Breast epithelium (tissue), 4 donors: ENCODE results near the gene TRAF3IP1. TPM values are rescaled to one million over a fixed set of nuclear protein-coding genes. Genes with fewer than 3 reads are reported as not detected.

Source experiments
- DNase-seq, 2 donors: peaks; one replicate each; pipeline ENCODE4 v3.0.0-alpha.2; 2019; ENCODE audit warnings: low spot score in 2 of 2
- H3K27ac ChIP-seq, 2 donors: fragments of 200-600 bp; sonication (generic) in 1 of 2; one replicate each; pipeline ENCODE4 v1.5.1; 2016 to 2019; ENCODE audit warnings: mild to moderate bottlenecking in 1 of 2
- H3K27me3 ChIP-seq, 2 donors: fragments of 200-600 bp; sonication (generic) in 1 of 2; one replicate each; pipeline versions ENCODE4 v1.5.1 to v1.6.0; 2017 to 2019; ENCODE audit warnings: control low read depth in 1 of 2, mild to moderate bottlenecking in 1 of 2
- H3K36me3 ChIP-seq: fragments of 200-600 bp; one replicate; pipeline ENCODE4 v1.5.1; 2019
- H3K4me1 ChIP-seq, 2 donors: fragments of 200-600 bp; sonication (generic); one replicate each; pipeline ENCODE4 v1.5.1; 2016 to 2019; ENCODE audit warnings: control low read depth in 1 of 2
- H3K4me3 ChIP-seq, 3 donors: fragments of 200-600 bp; sonication (generic); 1 replicate in 2 of 3; 2 replicates in 1 of 3; pipeline ENCODE4 v1.5.1; 2016 to 2019; ENCODE audit warnings: mild to moderate bottlenecking in 3 of 3, moderate library complexity in 2 of 3
- H3K9me3 ChIP-seq, 2 donors: fragments of 200-600 bp; sonication (generic) in 1 of 2; one replicate each; pipeline ENCODE4 v1.5.1; 2016 to 2019; ENCODE audit warnings: control low read depth in 1 of 2
- POLR2A ChIP-seq: fragments of 450-650 bp; IDR thresholded peaks from one replicate; pipeline ENCODE4 v1.6.1; 2016; ENCODE audit warnings: antibody characterized with exemption, mild to moderate bottlenecking, moderate library complexity
- POLR2AphosphoS5 ChIP-seq, 3 donors: sonication (generic); formaldehyde crosslinking; IDR thresholded peaks; one replicate each; pipeline ENCODE4 v1.6.1; 2017; ENCODE audit warnings: antibody characterized with exemption in 3 of 3
- intact Hi-C: fragments of 100-400 bp; cut with DNase I; formaldehyde crosslinking; loops from one replicate; pipeline ENCODE4 v1.15.1; 2023; ENCODE audit warnings: low total_unique reads
- total RNA-seq, 3 donors: library from RNA; depleted of rRNA; stranded (reverse); fragments of >200 nt; gene quantifications; one replicate each; pipeline ENCODE4 v1.1.0, GENCODE V29; 2016
- TF ChIP-seq, protein P1 (sequence below), 3 donors: fragments of 450-650 bp; IDR thresholded peaks; one replicate each; pipeline ENCODE4 v1.5.1; 2016 to 2017; ENCODE audit warnings: antibody characterized with exemption in 3 of 3, mild to moderate bottlenecking in 3 of 3, moderate library complexity in 3 of 3

The TRAF3IP1 gene
- total RNA-seq, 3 donors from 2014 or later, result 12.1 to 20.6 (median 15.7) TPM

DNA sequence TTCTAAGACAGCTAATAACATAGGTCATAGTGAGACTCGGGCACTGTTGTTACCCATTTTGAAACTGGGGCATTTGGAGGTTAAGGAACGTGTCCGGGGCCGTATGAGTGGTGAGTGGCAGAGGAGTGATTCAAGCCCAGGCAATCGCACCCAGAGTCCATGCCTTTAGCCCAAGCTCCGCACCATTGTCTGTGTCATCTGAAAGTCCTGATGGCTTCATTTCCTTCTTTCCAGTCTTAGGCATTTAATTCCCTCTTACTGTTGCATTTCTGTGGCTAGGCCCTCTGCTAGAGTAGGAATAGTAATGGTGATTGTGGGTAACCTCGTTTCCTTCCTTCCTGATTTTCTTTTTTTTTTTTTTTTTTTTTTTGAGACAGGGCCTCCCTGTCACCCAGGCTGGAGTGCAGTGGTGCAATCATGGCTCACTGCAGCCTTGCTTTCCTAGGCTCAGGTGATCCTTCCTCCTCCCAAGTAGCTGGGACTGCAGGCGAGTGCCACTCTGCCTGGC lies 56.6 kb downstream of the TRAF3IP1 start:
- H3K4me1 ChIP-seq, result no peaks in the 10 kb centered on the region
- TF ChIP-seq POLR2A, result no peak
- TF ChIP-seq, protein P1, sequence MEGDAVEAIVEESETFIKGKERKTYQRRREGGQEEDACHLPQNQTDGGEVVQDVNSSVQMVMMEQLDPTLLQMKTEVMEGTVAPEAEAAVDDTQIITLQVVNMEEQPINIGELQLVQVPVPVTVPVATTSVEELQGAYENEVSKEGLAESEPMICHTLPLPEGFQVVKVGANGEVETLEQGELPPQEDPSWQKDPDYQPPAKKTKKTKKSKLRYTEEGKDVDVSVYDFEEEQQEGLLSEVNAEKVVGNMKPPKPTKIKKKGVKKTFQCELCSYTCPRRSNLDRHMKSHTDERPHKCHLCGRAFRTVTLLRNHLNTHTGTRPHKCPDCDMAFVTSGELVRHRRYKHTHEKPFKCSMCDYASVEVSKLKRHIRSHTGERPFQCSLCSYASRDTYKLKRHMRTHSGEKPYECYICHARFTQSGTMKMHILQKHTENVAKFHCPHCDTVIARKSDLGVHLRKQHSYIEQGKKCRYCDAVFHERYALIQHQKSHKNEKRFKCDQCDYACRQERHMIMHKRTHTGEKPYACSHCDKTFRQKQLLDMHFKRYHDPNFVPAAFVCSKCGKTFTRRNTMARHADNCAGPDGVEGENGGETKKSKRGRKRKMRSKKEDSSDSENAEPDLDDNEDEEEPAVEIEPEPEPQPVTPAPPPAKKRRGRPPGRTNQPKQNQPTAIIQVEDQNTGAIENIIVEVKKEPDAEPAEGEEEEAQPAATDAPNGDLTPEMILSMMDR (IDR thresholded peaks at IDR 0.05), result no peak
- TF ChIP-seq POLR2AphosphoS5 (IDR thresholded peaks at IDR 0.05), result no peak
- no peak overlapping the region for H3K4me3 ChIP-seq
- H3K9me3 ChIP-seq, result no peaks in the 10 kb centered on the region
- DNase-seq, result no peak
- H3K27ac ChIP-seq, result no peak overlapping the region
- H3K36me3 ChIP-seq, result no peaks in the 10 kb centered on the region
- H3K27me3 ChIP-seq, result no peaks in the 10 kb centered on the region
- intact Hi-C loops, result no loop called here

DNA sequence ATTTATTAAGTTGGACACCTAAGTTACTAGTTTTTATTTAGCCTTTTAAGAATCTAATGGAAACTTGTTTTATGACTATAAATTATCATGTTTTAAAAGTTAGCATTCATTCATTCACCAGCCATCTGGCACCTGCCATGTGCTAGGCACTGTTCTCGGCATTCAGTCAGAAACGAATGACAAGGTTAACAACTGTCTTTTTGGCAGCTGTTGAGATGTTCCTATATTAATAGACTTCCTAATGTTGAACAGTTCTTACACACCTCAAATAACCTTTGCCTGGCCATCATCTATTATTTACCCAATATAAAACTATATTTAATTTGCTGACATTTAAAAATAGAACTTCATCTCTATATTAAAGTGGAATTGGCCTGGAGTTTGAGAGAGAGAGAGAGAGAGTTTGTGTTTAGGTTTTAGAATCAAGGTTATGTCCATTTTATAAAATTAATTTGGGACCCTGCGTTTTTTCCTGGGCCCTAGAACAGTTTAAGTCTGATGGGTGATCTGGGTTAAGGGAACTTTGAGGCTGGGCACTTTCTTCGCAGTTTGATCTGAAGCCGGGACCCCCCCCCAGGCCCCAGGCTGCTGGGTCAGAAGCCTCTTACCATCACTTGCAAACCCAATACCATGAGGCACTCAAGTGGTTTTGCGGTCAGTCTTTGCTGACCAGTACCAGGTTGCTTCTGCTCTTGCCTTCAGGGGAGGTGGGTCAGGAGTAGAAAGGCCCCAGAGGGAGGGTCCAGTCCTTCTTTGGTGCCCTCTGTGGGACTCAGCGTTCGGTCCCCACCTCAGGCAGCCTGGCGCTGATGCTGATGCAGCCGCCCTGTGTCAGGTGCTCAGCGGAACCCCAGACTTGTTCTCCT lies 58.1 kb downstream of the TRAF3IP1 start:
- Histone ChIP-seq H3K9me3 (no peaks in the 10 kb centered on the region), H3K27ac (no peak overlapping the region), H3K4me1 (no peaks in the 10 kb centered on the region), H3K4me3 (no peak overlapping the region), H3K36me3 (no peaks in the 10 kb centered on the region), H3K27me3 (no peaks in the 10 kb centered on the region)
- TF ChIP-seq POLR2AphosphoS5 (IDR thresholded peaks at IDR 0.05), result no peak
- TF ChIP-seq, protein P1 (IDR thresholded peaks at IDR 0.05), result no peak
- no peak for TF ChIP-seq POLR2A
- no peak for DNase-seq
- intact Hi-C loops, result no loop called here

DNA sequence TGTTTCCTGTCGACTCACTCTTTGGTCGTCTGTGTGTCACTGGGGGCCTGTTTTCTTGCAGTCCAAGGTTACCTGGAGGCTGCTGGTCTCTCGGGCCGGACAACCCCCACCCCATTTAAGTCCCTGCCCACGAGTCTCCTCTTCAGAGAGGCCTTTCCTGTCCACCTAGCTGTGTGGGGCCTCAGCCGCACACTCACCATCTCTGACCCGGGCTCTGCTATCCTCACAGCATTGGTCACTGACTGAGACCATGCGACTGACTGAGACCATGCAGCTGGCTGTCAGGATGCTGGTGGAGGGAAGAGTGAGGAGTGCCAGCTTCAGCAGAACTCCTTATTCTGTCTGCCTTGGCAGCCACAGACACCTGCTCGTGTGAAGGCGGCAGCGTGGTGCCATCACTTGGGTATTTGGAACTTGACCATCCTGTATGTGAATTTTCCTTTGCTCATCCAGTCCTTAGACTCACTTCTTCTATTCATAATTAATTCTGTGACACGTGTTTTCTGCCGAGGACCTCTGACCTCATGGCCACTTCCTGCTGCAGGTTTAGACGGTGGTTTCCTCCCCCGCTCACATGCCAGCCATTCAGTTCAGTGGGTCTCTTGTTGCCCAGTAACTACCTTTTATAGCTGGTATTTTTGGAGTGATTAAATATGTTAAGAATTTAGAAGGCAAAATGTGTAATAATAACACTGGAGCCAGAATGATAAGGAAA lies 58.9 kb downstream of the TRAF3IP1 start:
- no peaks in the 10 kb centered on the region for H3K9me3 ChIP-seq
- no peaks in the 10 kb centered on the region for H3K36me3 ChIP-seq
- intact Hi-C loops, result no loop called here
- DNase-seq, result no peak
- TF ChIP-seq, protein P1 (IDR thresholded peaks at IDR 0.05), result no peak
- TF ChIP-seq POLR2AphosphoS5 (IDR thresholded peaks at IDR 0.05), result no peak
- TF ChIP-seq POLR2A, result no peak
- no peaks in the 10 kb centered on the region for H3K27me3 ChIP-seq
- no peaks in the 10 kb centered on the region for H3K4me1 ChIP-seq
- peak overlapping the region in 1 of 2 donors; percentile 1 for H3K27ac ChIP-seq
- no peak overlapping the region for H3K4me3 ChIP-seq

DNA sequence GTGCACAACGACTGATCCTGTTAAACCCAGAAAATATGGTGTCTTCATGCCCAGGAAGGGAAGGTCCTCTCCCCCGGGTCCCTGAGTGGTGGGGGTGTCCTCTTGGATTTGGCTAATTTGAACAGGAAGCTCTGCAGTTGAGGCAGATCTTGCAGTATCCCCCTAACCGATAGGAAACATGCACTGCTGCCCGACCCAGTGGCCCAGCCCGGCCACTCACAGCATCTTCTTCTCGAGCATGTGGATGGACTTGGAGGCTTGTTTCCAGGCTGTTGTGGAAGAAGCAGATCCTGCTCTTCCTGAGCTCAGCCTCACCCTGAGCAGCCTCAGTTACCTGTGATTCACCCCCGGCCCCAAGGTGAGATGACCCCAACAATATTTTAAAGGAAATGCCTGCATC lies 60.0 kb downstream of the TRAF3IP1 start:
- Histone ChIP-seq H3K9me3 (no peaks in the 10 kb centered on the region), H3K4me3 (no peak overlapping the region), H3K27me3 (no peaks in the 10 kb centered on the region), H3K27ac (peak overlapping the region in 1 of 2 donors; percentile 49), H3K4me1 (no peaks in the 10 kb centered on the region), H3K36me3 (no peaks in the 10 kb centered on the region)
- intact Hi-C loops, result no loop called here
- no peak for DNase-seq
- TF ChIP-seq POLR2A (no peak), POLR2AphosphoS5 (IDR thresholded peaks at IDR 0.05) (no peak)
- TF ChIP-seq, protein P1 (IDR thresholded peaks at IDR 0.05), result no peak

DNA sequence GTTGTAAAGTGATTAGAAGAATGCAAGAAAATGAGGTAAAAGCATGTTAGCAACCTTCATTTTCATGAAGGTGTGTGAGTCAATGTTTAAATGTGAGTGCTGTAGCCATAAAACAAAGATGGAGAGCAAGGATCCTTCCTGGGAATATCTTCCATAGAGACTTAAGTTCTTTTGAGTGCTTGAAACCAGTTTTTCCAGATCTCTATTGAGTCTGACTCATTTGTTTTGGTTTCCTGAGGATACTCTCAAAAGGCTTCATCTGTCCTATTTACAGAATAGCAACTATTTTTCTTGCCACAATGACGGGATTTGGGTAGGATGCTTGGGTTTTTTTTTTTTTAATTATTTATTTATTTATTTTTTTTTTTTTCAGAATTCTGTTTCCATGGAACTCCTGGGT lies 60.5 kb downstream of the TRAF3IP1 start:
- H3K4me1 ChIP-seq, result no peaks in the 10 kb centered on the region
- H3K27ac ChIP-seq, result no peak overlapping the region
- intact Hi-C loops, result no loop called here
- H3K9me3 ChIP-seq, result no peaks in the 10 kb centered on the region
- H3K27me3 ChIP-seq, result no peaks in the 10 kb centered on the region
- H3K4me3 ChIP-seq, result no peak overlapping the region
- H3K36me3 ChIP-seq, result no peaks in the 10 kb centered on the region
- TF ChIP-seq, protein P1 (IDR thresholded peaks at IDR 0.05), result no peak
- no peak for TF ChIP-seq POLR2A
- no peak for TF ChIP-seq POLR2AphosphoS5 (IDR thresholded peaks at IDR 0.05)
- DNase-seq, result no peak
